Dermis microvascular lymphatic vessel endothelial cell (primary cell): Measurements from ENCODE around the gene CYB5RL. TPM values are rescaled to one million over a fixed set of nuclear protein-coding genes. Genes with fewer than 3 reads are reported as not detected.
"Not testable (repeated sequence)": the region's sequence is repeated elsewhere in the genome, so short reads cannot be mapped to it uniquely, and the experiment has no call there.

Experiments used
- DNase-seq, 2 donors: peaks; one replicate each; pipeline versions ENCODE4 v3.0.0 to v3.0.0-alpha.2; 2010; ENCODE audit warnings: low read depth in 2 of 2
- total RNA-seq: library from RNA; depleted of rRNA; stranded (reverse); fragments of >200 nt; gene quantifications from 2 replicates; pipeline ENCODE4 v1.2.1, GENCODE V29; 2014

Gene CYB5RL
- total RNA-seq, 1 donor from 2014 or later, result 3.5 TPM

DNA sequence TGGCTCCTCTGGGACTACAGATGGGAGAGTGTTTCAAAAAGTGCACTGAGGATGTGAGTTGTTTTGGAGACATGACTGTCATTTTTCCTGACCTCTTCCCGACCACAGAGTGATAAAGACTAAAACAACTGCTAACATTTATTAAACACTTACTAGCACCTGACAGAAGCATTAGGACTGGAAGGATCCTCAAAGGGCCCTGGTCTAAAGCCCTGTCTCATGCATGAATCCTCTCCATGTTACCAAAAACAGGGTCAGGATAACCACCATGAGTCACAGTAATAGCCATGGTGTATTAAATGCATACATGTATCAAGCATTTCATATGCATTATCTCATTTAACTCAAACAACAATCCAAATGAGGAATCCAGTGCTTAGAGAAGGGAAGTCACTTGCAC lies 11.5 kb downstream of the CYB5RL start:
- DNase-seq, result no peak

DNA sequence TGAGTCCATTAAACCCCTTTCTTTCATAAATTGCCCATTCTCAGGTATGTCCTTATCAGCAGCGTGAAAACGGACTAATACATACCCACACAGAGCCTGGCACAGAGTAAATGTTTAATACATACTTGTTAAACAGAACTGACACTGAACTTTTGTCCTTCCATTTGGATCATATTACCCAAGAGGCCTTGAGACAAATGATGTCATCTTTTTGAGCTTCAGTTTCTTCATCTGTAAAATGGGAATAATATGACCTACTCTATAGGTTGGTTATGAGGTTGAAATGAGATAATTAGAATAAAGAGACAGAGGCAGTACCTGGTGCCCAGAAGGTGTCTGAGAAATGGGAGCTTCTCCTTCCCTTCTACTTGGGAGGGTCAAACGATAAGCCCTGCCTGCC lies 13.8 kb downstream of the CYB5RL start:
- DNase-seq, result no peak

DNA sequence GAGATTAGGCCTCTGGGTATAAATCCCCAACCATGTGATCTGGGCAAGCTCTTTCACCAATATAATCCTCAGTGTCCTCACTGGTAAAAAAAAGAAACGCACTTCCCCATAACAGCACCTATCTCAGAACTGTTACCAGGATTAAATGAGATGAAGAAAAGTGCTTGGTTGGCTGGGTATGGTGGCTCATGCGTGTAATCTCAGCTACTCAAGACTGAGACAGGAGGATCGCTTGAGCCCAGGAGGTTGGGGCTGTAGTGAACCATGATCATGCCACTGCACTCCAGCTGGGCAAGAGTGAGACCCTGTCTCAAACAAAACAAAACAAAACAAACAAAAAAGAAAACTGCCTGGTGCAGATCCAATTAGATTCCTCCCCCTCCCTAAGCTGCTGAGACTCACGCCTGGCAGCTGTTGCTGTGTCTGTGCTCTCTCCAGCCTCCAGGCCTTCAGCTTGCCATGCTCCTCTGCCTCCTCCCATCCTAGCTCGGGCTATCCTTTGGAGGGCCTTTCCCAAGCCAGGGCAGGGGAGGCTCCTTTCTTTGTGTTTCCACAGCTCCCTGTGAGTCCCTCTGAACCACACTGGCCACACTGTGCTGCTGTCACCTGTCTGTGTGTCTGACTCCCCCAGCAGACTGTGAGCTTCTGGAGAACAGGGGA lies 19.0 kb downstream of the CYB5RL start:
- no peak for DNase-seq

DNA sequence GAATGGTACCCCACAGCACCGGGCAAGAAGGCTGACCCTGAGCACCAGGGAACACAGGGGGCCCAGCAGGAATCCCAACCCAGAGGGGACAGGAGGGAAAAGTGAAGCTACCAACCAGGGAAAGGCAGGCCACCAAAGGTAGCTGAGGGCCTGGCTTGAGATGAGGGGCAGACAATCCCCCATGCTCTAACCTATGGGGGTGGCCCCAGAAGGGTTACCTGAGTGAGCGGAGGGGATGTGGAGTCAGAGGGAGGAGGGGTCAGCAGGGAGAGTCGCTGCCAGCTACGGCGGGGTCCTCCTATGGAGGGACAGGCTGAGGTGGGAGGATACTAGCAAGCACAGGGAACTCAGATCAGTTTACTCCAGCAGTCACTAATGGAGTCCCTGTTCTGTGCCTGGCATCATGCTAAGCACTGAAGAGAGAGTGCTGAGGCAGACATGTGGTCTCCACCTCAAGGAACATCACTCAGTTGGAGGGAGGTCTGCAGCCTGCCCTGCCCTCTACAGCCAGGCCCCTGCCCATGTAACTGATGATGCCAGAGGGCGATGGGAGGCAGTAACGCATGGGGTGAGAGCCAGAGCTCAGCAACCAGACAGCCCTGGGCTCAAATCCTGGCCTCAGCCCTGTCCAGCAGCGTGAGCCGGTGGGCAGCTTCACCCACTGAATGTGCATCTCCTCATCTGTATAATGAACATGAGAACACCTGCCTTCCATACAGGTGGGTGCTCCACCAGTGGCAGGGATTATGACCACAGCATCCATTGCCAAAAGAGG lies 21.3 kb downstream of the CYB5RL start:
- DNase-seq, result no peak

DNA sequence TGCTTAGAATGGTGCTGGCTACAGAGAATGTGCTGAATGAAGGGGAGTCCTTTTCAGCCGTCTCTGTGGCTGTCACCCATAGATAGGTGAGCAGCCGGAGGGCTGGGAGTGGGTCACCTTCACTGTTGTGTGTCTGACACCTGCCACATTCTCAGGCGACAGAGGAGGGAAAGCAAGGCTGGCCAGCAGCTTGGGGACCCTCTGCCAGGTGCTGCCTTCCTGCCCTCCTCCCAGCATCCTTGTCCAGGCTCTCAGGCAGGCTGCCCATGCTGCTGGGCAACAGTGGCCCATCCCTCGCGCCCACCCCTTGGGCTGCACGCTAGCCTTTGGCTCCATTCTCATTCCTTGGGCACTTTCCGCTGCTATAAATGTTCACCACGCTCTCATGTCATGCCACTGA lies 22.1 kb downstream of the CYB5RL start:
- DNase-seq, result no peak

DNA sequence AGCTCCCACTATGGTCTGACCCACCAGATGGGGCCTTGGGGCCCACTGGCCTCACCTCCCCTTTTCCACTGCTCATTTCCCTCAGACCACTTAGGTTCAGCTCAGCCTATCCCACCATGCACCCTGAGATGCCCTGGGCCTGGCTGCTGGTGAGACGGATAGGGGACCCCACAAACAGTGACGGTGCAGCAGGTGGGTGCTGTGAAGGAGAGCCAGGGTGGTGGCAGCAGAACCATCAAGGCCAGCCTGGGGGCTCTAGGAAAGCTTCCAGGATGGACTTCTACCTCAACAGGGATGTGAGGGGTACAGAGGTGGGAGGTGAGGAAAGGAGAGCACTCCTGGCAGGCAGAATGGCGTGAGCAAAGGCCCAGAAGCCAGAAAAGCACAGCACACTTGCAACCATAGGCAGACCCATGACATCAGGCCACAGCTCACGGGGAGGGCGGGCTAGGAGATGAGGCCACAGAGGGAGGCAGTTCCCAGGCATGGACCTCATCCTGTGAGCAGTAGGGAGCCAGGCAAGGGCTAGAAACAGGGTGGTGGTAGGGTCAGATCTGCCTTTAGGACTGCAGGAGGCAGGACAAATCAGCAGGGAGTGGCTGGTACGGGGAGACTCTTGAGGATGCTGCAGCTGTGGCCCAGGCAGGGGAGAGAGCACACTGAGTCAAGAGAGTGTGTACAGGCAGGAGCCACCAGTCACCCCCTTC lies 23.1 kb downstream of the CYB5RL start:
- DNase-seq, result no peak

DNA sequence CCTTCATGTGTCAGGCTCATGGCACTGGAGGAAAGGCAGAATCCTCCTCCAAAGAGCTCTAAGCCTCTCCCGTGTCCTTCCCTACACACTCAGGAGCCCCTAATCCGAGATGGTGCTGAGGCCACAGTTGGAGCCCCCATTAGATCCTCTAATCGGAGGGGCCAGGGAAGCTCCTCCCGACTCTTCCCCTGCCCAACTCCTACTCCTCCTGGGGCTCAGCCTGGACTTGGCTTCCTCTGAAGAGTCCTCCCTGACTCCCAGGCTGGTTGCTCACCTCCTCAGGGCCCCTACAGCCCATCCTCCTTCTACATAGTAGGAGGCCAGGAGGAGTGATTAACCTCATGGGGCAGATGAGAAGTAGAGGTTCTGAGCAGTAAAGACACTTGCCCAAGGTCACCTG lies 25.7 kb downstream of the CYB5RL start:
- DNase-seq, result no peak

DNA sequence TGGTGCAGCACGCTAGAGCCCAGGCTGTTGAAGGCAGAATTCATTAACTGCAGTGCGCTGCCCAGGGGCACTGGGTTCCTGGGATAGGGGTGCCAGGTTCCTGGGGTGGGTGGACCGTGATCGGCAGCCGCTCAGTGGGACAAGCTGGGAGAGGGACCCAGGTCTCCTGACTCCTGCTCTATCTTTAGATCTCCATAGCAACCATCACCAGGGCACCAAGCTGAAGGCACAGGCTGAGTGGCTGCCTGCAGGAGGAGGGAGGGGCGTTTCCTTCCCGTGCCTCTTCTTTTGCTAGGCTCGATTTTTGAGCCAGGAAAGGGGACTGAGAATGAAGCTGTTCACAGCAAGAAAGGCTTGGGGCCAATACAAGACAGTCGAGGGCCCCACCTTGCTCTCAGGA lies 26.1 kb downstream of the CYB5RL start:
- no peak for DNase-seq

DNA sequence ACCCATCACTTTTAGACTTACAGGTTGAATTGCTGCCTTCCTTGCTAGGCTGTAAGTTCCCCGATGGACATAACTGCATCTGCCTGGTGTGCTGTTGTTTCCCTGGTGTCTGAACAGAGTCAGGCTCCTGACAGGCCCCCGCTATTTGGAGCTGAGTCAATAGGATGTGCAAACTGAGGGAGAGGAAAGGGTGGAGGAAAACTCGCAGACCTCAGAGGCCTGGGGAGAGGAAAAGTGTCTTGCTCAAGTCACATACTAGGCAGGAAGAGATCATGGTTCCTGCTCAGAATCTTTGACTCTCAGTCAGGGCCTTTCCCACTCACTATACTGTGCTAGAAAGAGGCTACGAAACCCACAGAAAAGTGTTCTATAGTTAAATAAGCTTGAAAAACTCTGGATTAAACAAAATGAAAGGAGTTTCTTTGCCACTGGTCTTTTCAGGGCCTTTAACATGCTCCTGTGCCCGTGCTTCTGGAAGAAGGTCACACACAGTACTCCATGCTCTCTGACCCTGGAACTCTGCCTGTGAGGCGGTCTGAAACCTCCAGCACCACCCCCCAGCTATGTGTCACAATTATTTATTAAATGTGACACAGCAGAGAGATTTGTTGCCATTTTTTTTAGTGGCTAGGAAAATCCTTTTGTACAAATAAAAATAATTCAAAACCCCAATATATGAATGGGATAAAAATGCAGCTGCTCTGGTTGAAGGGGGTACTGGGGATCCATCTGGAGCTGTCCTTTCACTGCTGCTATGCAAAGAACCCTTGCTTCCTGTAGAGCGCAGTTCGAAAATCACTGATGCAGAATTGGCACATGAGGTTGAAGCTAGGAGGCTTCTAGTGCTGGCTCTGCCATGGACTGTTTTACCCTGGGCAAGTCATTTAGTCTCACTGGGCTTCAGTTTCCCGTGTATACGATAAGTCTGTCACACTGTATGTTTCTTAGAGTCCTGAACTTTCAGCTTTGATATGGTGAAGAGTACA lies 26.9 kb downstream of the CYB5RL start:
- peak in 1 of 2 donors; percentile 55 for DNase-seq

DNA sequence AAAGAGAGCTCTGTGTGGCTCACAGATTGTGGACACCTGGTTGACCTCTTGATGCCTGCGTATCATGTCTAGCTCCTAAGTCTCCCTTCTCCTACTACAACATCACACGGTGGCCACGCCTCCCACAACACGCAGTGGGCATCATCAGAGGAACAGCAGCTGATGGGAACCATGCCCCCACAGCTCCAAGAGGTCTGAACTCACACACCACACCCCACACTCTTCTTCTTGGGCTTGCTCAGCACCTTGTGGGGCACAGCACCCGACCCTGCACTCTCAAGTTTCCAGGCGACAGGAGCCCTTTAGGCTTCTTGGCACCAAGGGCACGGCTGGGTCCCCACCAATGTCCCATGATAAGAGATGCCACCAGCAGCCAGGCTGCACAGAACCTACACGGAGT lies 28.2 kb downstream of the CYB5RL start:
- no peak for DNase-seq

DNA sequence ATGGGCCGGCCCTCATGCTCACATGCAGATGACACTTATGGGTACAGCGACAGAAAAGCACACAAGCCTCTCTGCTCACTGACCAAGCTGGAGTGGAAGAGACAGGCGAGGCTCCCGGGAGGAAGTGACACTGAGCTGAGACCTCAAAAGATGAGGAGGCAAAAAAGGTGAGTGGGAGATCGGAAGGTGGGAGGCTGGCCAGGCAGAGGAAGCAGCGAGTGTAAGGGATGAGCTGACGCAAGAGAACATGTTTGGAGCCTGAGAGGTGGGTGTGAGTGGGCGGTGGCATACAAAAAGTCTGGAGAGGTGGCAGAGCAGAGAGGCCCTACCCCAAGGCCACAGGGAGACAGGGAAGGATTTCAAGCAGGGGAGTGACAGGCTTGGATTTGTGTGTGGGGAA lies 28.8 kb downstream of the CYB5RL start:
- DNase-seq, result no peak

DNA sequence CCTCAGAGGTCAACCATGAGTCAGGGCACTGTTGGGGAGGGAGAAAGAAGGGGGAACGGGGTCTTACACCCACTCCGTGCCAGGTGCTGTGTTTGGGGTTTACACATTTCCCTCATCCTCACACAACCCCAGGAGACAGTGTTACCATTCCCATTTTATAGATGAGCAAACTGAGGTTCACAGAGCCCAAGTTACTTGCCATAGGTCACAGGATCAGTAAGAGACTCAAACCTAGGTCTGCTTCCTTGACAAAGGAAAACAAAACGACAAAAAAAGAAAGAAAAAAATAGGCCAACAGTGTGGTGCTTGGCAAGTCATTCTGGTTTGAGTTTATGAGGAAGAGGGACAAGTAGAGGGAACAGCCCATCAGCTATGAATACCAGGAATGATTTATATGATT lies 30.8 kb downstream of the CYB5RL start:
- DNase-seq, result no peak

DNA sequence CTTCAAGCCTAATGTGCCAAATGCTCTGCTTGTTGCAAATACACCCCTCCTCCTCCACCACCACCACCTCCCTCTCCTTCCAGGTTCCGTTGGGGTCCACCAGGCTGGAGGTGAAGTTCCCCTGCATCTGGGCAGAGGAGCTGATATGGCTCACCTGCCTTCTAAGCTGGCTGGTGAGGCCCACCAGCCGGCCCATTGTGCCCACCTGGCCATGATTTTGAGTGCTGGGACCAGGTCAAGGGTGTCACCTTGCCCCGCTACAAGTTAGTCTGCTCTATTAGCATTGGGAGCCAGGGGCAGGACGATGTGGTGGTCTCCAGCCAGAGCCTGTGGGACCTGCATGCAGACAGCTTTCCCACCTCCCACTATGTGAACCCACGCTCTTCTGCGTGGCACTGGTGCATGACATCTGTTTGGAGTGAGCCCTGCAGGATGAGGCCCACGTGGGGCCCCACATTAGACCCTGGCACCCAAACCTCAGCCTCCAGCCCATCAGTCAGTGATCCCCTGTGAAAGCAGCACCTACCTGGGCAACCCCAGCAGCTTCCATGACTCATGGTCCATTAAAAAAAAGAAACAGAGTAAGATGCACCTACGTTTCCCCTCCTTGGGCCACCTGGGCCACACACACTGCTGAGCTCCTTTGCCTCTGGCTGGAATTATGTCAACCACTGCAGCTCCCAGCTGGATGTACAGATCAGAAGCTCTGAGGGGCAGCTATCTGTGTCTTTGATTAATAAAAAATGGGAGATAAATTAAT lies 31.4 kb downstream of the CYB5RL start:
- no peak for DNase-seq

DNA sequence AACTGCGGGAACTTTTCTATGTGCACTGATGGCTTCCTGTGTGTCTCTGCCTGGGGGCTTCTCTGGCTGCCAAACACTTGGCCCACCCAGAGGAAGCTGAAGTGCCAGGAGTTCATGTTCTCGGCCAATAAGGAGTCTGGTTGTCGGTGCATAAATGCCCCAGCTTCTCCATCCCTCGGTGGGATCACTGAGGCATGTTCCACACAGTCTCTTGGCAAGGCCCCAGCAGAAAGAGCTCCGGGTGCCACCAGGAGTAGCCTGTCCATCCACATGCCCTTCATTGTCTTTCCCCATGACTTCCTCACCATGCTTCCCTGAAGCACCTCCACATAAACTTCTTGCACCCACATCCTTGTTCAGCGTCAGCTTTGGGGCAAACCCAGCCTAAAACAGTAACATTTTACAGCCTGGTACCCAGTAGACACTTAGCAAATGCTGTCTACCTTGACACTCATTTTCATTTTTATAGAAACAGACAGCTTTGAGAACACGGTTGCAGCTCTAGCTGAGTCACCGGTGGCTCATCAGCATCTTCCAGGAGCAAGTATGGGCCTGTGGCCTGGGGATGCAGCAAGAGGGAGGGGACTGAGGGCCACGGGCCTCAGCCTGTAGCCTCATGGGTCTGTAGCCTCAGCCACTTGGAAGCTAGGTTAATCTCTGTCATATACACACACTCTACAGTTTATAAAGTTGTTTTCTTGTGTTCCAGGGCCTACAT lies 32.2 kb downstream of the CYB5RL start:
- no peak for DNase-seq

DNA sequence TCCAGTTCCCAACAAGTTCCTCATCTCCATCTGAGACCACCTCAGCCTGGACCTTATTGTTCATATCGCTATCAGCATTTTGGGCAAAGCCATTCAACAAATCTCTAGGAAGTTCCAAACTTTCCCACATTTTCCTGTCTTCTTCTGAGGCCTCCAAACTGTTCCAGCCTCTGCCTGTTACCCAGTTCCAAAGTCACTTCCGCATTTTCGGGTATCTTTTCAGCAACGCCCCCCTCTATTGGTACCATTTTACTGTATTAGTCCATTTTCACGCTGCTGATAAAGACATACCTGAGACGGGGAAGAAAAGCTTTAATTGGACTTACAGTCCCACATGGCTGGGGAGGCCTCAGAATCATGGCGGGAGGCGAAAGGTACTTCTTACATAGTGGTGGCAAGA lies 33.5 kb downstream of the CYB5RL start:
- DNase-seq, result not testable (repeated sequence)

DNA sequence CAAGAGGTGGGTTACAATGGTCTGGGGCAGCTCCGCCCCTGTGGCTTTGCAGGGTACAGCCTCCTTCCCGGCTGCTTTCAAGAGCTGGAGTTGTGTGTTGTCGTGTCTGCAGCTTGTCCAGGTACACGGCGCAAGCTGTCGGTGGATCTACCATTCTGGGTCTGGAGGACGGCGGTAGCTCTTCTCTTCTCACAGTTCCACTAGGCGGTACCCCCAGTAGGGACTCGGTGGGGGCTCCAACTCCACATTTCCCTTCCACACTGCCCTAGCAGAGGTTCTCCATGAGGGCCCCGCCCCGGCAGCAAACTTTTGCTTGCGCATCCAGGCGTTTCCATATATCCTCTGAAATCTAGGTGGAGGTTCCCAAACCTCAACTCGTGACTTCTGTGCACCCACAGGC lies 34.7 kb downstream of the CYB5RL start:
- DNase-seq, result no peak

DNA sequence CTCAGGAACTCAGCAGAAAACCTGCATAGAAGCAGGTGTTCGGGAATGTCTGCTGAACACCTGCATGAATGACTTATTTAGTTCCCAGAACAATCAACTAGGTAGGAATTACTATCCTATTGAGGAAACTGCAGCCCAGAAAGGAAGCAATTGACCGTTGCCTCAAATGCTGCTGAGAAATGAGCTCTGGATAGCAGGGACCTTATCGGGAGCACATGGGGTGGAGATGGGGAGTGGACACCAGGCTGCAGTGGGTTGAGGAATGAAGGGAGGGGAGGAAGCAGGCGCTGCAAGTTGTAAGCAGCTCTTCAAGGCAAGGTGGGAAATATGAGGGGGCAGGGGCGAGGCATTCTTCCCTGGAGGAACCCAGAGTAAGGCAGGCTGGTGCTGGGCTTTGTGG lies 36.3 kb downstream of the CYB5RL start:
- DNase-seq, result no peak

DNA sequence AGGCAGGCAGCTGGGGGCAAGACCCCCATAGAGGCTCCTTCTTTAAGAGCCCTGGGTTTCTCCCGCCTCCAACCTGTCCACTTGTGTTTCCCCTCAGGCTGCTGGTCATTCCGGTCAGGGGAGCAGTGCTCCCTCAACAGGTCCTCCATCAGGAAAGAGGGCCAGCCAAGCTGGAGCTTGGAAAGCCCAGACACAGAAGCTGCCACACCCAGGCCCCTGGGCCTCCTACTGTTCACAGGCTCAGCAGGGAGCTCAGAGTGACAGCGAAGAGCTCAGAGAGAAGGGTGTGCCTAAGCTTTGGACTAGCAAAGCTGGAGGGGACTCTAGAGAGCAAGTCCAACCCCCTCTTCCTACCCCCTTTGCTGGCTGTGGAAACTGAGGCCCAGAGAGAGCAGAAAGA lies 36.8 kb downstream of the CYB5RL start:
- DNase-seq, result no peak

DNA sequence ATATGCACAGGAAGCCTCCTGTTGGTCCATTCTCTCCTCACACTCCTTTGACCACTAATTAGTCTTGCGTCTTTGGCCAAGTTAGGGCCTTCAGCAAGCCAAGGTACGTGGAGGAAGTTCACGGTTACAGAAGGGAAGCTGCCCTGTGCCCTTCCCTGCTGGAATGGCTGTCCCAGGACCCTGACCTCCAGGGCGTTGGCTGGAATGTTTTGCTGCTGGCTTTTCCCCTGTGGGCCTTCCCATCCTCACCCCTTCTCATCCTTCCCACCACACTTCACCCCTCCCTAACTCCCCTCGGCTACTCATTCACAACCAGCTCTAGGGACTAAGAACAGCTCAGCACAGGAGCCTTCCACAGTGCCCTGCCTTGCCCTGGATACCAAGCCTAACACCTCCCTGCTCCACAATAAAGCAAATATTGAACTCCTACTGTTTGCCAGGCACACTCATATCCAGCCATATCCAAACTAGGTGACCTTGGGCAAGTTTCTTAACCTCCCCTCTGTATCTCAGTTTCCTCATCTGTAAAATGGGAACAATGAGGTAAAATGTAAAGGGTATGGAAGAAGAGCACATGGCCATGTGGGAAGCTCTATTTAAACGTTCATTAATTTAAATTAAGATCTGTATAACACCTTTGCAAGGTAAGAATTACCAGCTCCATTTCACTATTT lies 38.2 kb downstream of the CYB5RL start:
- no peak for DNase-seq

DNA sequence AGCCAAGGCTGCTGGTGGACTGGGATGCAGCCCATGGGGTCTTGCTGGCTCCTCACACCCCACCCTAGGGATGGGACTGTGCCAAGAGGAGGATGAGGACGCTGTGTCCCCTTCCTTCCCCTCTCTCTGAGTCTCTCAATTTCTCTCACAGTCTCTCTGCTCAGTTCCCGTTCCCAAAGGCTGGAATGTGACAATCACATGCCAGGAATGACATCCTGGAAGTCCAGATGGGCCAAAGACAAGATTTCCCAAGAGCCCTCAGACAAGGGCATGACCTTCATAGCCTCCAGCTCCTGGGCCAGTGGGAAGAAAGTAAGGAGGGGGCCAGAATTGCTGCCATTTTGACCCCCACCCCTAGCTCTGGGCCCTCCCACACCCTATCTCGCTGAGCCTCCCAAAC lies 39.5 kb downstream of the CYB5RL start:
- no peak for DNase-seq
